GM12801 (cell line): ENCODE results near the gene PCBP4.

Source experiments
- TF ChIP-seq, protein P1 (sequence below): IDR thresholded peaks from one replicate; pipeline ENCODE4 v1.5.1; 2011; ENCODE audit warnings: control low read depth; ENCODE audit not compliant: insufficient read length; ENCODE audit errors: extremely low read depth

The PCBP4 gene

DNA sequence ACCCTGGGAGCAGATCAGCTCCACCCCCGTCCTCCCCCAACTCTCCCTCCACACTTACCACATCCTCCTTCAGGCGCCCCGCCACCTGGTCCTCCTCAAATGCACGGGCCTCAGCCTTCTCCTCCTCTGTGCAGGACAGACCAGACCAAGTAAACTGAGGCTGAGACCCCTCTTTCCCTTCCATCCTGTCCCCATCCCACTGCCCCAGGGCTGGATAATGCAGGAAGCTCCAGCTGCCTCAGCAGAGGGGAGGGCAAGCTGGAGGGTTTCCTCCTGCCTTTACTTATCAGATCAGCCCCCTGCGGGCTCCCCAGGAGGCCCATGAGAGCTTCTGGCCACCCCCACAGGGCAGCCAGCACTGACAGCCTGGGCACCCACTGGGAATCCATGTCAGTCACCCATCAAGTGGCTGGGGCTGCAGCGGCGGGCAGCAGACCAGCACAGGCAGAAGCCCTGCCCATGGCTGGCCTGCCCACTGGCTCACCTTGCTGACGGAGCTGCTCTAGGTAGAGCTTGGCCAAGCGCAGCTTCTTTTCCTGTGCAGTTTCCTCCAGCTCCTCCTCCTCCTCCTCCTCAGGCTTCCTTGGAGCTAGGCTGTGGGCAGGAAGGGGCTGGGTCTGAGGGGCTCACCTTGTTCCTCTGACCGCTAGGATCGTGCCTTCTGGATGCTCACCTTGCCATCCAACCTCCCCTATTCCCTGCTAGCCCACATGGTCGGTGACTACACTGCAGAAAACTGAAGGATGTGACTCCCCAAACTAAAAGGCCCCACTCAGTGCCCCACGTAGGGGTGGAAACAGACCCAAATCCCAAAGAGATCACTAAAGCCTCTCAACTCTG lies 29.4 kb downstream of the PCBP4 start:
- TF ChIP-seq, protein P1, sequence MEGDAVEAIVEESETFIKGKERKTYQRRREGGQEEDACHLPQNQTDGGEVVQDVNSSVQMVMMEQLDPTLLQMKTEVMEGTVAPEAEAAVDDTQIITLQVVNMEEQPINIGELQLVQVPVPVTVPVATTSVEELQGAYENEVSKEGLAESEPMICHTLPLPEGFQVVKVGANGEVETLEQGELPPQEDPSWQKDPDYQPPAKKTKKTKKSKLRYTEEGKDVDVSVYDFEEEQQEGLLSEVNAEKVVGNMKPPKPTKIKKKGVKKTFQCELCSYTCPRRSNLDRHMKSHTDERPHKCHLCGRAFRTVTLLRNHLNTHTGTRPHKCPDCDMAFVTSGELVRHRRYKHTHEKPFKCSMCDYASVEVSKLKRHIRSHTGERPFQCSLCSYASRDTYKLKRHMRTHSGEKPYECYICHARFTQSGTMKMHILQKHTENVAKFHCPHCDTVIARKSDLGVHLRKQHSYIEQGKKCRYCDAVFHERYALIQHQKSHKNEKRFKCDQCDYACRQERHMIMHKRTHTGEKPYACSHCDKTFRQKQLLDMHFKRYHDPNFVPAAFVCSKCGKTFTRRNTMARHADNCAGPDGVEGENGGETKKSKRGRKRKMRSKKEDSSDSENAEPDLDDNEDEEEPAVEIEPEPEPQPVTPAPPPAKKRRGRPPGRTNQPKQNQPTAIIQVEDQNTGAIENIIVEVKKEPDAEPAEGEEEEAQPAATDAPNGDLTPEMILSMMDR, result no peak

- TF ChIP-seq, protein P1, result no peak
Observed at GRCh38 chr3:51937014-51937413, 30.2 kb downstream of the PCBP4 start.

- TF ChIP-seq, protein P1, result no peak
Observed at GRCh38 chr3:51935886-51936755, 31.1 kb downstream of the PCBP4 start.

DNA sequence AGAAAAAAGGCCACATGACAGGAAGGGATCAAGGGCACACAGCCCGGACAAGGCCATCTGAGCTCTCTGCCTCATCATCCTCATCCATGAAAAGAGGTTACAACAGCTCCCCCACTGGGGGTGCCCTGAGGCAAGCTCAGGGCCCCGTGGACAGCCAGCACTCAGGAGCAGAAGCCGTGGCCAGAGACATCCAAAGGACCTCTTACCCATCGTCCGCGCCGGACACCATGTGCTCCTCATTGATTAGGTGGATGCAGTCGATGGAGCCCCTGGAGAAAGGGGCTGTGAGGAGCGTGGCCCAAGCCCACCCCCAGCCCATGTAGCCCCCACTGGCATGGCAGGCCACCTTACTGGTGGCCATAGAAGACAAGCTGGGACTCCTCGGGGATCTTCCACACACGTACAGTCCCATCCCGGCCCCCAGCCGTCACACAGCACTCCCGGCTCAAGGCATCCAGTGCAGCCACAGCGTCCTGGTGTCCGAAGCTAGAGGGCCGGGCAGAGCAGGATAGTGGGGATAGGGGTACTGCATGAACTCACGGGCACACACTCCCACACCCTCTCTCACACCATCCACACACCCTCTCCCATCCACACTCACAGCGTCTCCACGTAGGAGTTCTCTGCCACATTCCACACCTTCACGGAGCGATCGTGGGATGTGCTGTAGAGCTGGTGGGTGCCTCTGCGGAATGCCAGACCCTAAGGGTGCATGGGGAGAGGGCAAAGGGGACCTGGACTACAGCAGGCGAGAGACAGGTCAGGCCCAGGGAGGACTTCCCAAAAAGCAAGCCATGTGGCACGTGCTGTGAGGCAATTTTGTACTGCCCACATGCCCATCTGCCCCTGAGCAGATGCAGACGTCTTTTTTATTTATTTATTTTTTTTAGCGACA lies 32.0 kb downstream of the PCBP4 start:
- TF ChIP-seq, protein P1, result no peak

- TF ChIP-seq, protein P1, result no peak
Observed at GRCh38 chr3:51934139-51934850, 33.0 kb downstream of the PCBP4 start.

DNA sequence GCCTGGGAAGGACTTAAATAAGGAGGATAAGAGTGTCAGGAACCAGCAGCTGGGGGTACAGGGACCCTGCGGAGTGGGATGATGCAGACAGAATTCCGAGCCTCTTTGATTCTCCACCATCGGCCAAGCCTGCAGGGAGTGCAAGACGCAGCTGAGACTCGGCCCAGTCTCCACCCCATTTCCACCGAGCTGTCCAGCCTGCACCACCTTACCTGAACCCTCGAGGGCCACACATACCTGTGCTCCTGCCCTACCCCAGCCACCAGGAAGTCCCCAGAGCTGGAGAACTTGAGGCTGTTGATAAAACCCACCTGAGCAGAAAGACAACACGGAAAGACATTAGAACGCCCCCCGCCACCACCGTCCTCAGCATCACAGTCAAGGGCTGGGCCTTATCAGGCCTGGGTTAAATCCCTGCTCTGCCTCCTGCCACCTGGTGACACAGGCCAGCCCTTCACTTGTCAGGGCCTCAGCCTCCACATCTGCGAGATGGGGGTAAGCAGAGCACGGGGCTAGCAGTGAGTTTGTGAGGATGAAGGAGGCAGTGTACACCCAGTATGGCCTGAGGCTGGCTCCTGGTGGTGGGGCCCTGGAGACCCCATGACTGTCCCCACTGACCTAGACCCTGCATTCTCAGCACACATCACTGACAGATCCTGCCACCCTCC lies 33.6 kb downstream of the PCBP4 start:
- TF ChIP-seq, protein P1, result no peak
